ENCODE results near the gene TMEM150A. TPM values are rescaled to one million over a fixed set of nuclear protein-coding genes. Genes with fewer than 3 reads are reported as not detected.

Gene TMEM150A
- total and polyA plus RNA-seq, 2 donors (not counting 3 experiments of a cell fraction or from before 2014, with no cell fraction given), result 17.7 to 35.7 TPM

DNA sequence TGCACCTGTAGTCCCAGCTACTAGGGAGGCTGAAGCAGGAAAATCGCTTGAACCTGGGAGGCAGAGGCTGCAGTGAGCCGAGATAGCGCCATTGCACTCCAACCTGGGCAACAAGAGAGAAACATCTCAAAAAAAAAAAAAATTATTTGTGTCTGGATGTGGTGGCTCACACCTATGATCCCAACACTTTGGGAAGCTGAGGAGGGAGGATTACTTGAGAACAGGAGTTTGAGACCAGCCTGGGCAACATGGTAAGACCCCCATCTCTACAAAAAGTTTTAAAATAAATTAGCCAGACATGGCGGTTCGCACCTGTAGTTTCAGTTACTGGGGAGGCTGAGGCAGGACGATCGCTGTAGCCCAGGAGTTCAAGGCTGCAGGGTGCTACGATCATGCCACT lies 26.8 kb downstream of the TMEM150A start:
- dilution Hi-C loops (cut with MboI; ENCODE audit: extremely low pct_ligation_motif_present, low sequenced_read_pairs), result no loop called here
- TF ChIP-seq MYC (IDR thresholded peaks at IDR 0.05; ENCODE audit: low read depth, low read length), result no peak
- TF ChIP-seq, protein P1, sequence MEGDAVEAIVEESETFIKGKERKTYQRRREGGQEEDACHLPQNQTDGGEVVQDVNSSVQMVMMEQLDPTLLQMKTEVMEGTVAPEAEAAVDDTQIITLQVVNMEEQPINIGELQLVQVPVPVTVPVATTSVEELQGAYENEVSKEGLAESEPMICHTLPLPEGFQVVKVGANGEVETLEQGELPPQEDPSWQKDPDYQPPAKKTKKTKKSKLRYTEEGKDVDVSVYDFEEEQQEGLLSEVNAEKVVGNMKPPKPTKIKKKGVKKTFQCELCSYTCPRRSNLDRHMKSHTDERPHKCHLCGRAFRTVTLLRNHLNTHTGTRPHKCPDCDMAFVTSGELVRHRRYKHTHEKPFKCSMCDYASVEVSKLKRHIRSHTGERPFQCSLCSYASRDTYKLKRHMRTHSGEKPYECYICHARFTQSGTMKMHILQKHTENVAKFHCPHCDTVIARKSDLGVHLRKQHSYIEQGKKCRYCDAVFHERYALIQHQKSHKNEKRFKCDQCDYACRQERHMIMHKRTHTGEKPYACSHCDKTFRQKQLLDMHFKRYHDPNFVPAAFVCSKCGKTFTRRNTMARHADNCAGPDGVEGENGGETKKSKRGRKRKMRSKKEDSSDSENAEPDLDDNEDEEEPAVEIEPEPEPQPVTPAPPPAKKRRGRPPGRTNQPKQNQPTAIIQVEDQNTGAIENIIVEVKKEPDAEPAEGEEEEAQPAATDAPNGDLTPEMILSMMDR (IDR thresholded peaks at IDR 0.05; ENCODE audit: extremely low read depth in 1 of 2, insufficient read depth in 1 of 2, low read depth in 1 of 2, low read length in 2 of 2), result no peak
- no peak for TF ChIP-seq FOS (IDR thresholded peaks at IDR 0.05; ENCODE audit: borderline replicate concordance, insufficient read depth, low read length)
- no peak for TF ChIP-seq EZH2 (IDR thresholded peaks at IDR 0.05; ENCODE audit: borderline replicate concordance, low read depth, low read length, severe bottlenecking)

DNA sequence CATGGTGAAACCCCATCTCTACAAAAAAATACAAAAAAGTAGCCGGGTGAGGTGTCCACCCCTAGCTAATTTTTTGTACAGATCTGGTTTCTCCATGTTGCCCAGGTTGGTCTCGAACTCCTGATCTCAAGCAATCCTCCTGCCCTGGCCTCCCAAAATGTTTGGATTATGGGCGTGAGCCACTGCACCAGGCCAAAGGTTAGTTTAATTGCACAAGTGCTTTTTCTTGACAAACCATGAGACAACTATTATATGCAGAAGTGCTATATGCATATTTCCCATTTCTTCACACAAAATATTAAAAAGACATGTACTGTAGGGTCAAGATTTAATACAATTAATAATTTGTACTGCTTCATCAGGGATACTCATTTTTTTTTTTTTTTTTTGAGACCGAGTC lies 36.2 kb downstream of the TMEM150A start:
- peaks cover 0 to 3% of the 10 kb centered on the region in 2 experiments for H3K27me3 ChIP-seq (ENCODE audit: control insufficient read depth in 2 of 2, insufficient read depth in 2 of 2, low read length in 2 of 2)
- H3K27ac ChIP-seq (ENCODE audit: insufficient read depth, low read depth, low read length), result no peak overlapping the region
- no peaks in the 10 kb centered on the region for H3K9me3 ChIP-seq (replicated peaks; ENCODE audit: control insufficient read depth, insufficient read depth, low read length)
- CTCF ChIA-PET, result no interaction called here
- intact Hi-C loops (cut with micrococcal nuclease), result no loop called here
- DNase-seq (ENCODE audit: low read depth, low spot score), result no peak
- H3K4me1 ChIP-seq (ENCODE audit: control insufficient read depth, extremely low read depth, insufficient read depth, low read length), result no peaks in the 10 kb centered on the region
- H3K4me3 ChIP-seq (replicated peaks in 1 of 3; ENCODE audit: insufficient read depth in 1 of 3, low read depth in 1 of 3, low read length in 3 of 3), result no peak overlapping the region
- no peaks in the 10 kb centered on the region for H3K79me2 ChIP-seq (ENCODE audit: control insufficient read depth, insufficient read depth, low read length)
- POLR2A ChIA-PET, result no interaction called here
- FAIRE-seq, result peak; percentile 31
- H4K20me1 ChIP-seq (replicated peaks; ENCODE audit: control insufficient read depth, extremely low read depth, insufficient read depth, low read length), result no peaks in the 10 kb centered on the region
- no peak overlapping the region for H2AFZ ChIP-seq (ENCODE audit: low read depth, low read length)
- H3K4me2 ChIP-seq (ENCODE audit: insufficient read depth, low read length), result no peak overlapping the region
- BruUV-seq (replicated peaks), result no TSS peak
- TF ChIP-seq JUN (IDR thresholded peaks at IDR 0.05; ENCODE audit: borderline replicate concordance, insufficient read depth, insufficient read length, low read depth) (no peak), GATA2 (IDR thresholded peaks at IDR 0.05; ENCODE audit: insufficient read depth, insufficient read length, low read depth, low read length) (no peak)
- TF ChIP-seq, protein P2, sequence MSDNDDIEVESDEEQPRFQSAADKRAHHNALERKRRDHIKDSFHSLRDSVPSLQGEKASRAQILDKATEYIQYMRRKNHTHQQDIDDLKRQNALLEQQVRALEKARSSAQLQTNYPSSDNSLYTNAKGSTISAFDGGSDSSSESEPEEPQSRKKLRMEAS (IDR thresholded peaks at IDR 0.05; ENCODE audit: insufficient read depth, insufficient read length), result no peak
- no peaks in the 10 kb centered on the region for H3K9me1 ChIP-seq (replicated peaks; ENCODE audit: control insufficient read depth, extremely low read depth, insufficient read depth, low read length)
- dilution Hi-C loops (cut with MboI; ENCODE audit: extremely low pct_ligation_motif_present, low sequenced_read_pairs), result no loop called here
- no peak overlapping the region for H3K9ac ChIP-seq (replicated peaks; ENCODE audit: extremely low read depth, insufficient read depth, low read length)
- H3K36me3 ChIP-seq (ENCODE audit: control insufficient read depth in 2 of 2, extremely low read depth in 1 of 2, insufficient read depth in 2 of 2, low read length in 2 of 2), result no peaks in the 10 kb centered on the region

More for the DNA sequence above, 26.8 kb downstream of the TMEM150A start:
- no peaks in the 10 kb centered on the region for H4K20me1 ChIP-seq (replicated peaks; ENCODE audit: control insufficient read depth, extremely low read depth, insufficient read depth, low read length)
- CTCF ChIA-PET, result interaction anchor here (1.2 to 1.5 kb wide), 2 partner anchors 15 to 24 kb away, joined by 3 read pairs; no protein-coding TSS in a partner anchor
- peaks cover 0 to 8% of the 10 kb centered on the region in 2 experiments for H3K27me3 ChIP-seq (ENCODE audit: control insufficient read depth in 2 of 2, insufficient read depth in 2 of 2, low read length in 2 of 2)
- POLR2A ChIA-PET, result interaction anchor here (0.6 to 1.2 kb wide), 3 partner anchors 12 to 107 kb away, joined by 4 to 5 read pairs (median 4); no protein-coding TSS in a partner anchor
- no peaks in the 10 kb centered on the region for H3K36me3 ChIP-seq (ENCODE audit: control insufficient read depth in 2 of 2, extremely low read depth in 1 of 2, insufficient read depth in 2 of 2, low read length in 2 of 2)
- DNase-seq (ENCODE audit: low read depth, low spot score) (no peak), FAIRE-seq (no peak)
- intact Hi-C loops (cut with micrococcal nuclease), result no loop called here
- no peak overlapping the region for H3K4me2 ChIP-seq (ENCODE audit: insufficient read depth, low read length)
- no peak overlapping the region for H3K27ac ChIP-seq (ENCODE audit: insufficient read depth, low read depth, low read length)
- no peaks in the 10 kb centered on the region for H3K9me3 ChIP-seq (replicated peaks; ENCODE audit: control insufficient read depth, insufficient read depth, low read length)
- H3K9me1 ChIP-seq (replicated peaks; ENCODE audit: control insufficient read depth, extremely low read depth, insufficient read depth, low read length), result no peaks in the 10 kb centered on the region
- peaks cover 22% of the 10 kb centered on the region for H3K4me1 ChIP-seq (ENCODE audit: control insufficient read depth, extremely low read depth, insufficient read depth, low read length)
- H2AFZ ChIP-seq (ENCODE audit: low read depth, low read length), result no peak overlapping the region
- no peak overlapping the region for H3K9ac ChIP-seq (replicated peaks; ENCODE audit: extremely low read depth, insufficient read depth, low read length)
- BruUV-seq (replicated peaks), result no TSS peak
- H3K4me3 ChIP-seq (replicated peaks in 1 of 3; ENCODE audit: insufficient read depth in 1 of 3, low read depth in 1 of 3, low read length in 3 of 3), result no peak overlapping the region
- H3K79me2 ChIP-seq (ENCODE audit: control insufficient read depth, insufficient read depth, low read length), result no peaks in the 10 kb centered on the region

Data from endothelial cell of umbilical vein (primary cell).